PC-3 (cell line): ENCODE results near the gene CFAP57. TPM values are rescaled to one million over a fixed set of nuclear protein-coding genes. Genes with fewer than 3 reads are reported as not detected.

ENCODE experiments used
- ATAC-seq: fragments of 200-7000 bp; cut with Tn5 transposase; 2 replicates; pipeline ENCODE4 v1.9.1; 2020; ENCODE audit warnings: mild to moderate bottlenecking, moderate library complexity
- BruUV-seq: library from RNA; stranded (reverse); fragments of 400-500 nt; replicated peaks from 2 replicates; lab custom pipeline; 2021; lab: Mats Ljungman, UMichigan
- CTCF ChIA-PET: fragments of 300-600 bp; sonication (Branson Sonifier 250); formaldehyde crosslinking; loops from one replicate; lab custom pipeline; 2022; ENCODE audit warnings: antibody characterized with exemption; lab: Charles Lee
- POLR2A ChIA-PET: fragments of 300-600 bp; sonication (Branson Sonifier 250); formaldehyde crosslinking; loops from one replicate; lab custom pipeline; 2022; ENCODE audit warnings: antibody characterized with exemption; ENCODE audit not compliant: unreplicated experiment; lab: Charles Lee
- DNase-seq: peaks from one replicate; pipeline ENCODE4 v3.0.0-alpha.2; 2015
- H2AFZ ChIP-seq: fragments of 300-600 bp; sonication (generic); 2 replicates; pipeline ENCODE4 v1.6.0; 2016; ENCODE audit warnings: antibody characterized with exemption, low read length
- H3F3A ChIP-seq: fragments of 300-600 bp; sonication (generic); one replicate; pipeline ENCODE4 v1.6.0; 2017; ENCODE audit warnings: antibody characterized with exemption, low read length, control low read depth, mild to moderate bottlenecking; ENCODE audit not compliant: unreplicated experiment
- H3K27ac ChIP-seq: fragments of 300-600 bp; sonication (generic); 2 replicates; pipeline ENCODE4 v1.5.1; 2016; ENCODE audit warnings: mild to moderate bottlenecking, low read length
- H3K27me3 ChIP-seq: fragments of 300-600 bp; sonication (generic); 2 replicates; pipeline ENCODE4 v1.6.1; 2016; ENCODE audit warnings: low read length, mixed read lengths
- H3K36me3 ChIP-seq: fragments of 300-600 bp; sonication (generic); 2 replicates; pipeline ENCODE4 v1.6.1; 2016; ENCODE audit warnings: low read depth, mixed run types, low read length, mixed read lengths
- H3K4me1 ChIP-seq: fragments of 300-600 bp; sonication (generic); 2 replicates; pipeline ENCODE4 v1.5.1; 2016; ENCODE audit warnings: low read length; ENCODE audit not compliant: insufficient read depth
- H3K4me2 ChIP-seq: fragments of 300-600 bp; sonication (generic); 2 replicates; pipeline ENCODE4 v1.6.0; 2016; ENCODE audit warnings: low read length
- H3K4me3 ChIP-seq: fragments of 300-600 bp; sonication (generic); 2 replicates; pipeline ENCODE4 v1.5.1; 2016; ENCODE audit warnings: mild to moderate bottlenecking, low read length, mixed read lengths
- H3K79me2 ChIP-seq: fragments of 300-600 bp; sonication (generic); 2 replicates; pipeline ENCODE4 v1.6.1; 2017; ENCODE audit warnings: low read length, mixed read lengths
- H3K9ac ChIP-seq: fragments of 300-600 bp; sonication (generic); 2 replicates; pipeline ENCODE4 v1.6.0; 2016; ENCODE audit warnings: mild to moderate bottlenecking, low read length
- H3K9me2 ChIP-seq: fragments of 300-600 bp; sonication (generic); replicated peaks from 2 replicates; pipeline ENCODE4 v1.6.1; 2016; ENCODE audit warnings: mixed run types, low read length, mixed read lengths
- H3K9me3 ChIP-seq: fragments of 300-600 bp; sonication (generic); 2 replicates; pipeline ENCODE4 v1.6.1; 2016; ENCODE audit warnings: low read length, mixed read lengths
- H4K20me1 ChIP-seq: fragments of 300-600 bp; sonication (generic); 2 replicates; pipeline ENCODE4 v1.6.1; 2016; ENCODE audit warnings: low read length, mixed read lengths
- EZH2 ChIP-seq: fragments of 300-600 bp; sonication (generic); IDR thresholded peaks from one replicate; pipeline ENCODE4 v1.6.1; 2017; ENCODE audit warnings: antibody characterized with exemption, mild to moderate bottlenecking, low read length; ENCODE audit not compliant: unreplicated experiment
- EZH2phosphoT487 ChIP-seq: fragments of 300-600 bp; sonication (generic); IDR thresholded peaks from 2 replicates; pipeline ENCODE4 v1.6.1; 2018; ENCODE audit warnings: mild to moderate bottlenecking, antibody characterized with exemption, low read length, borderline replicate concordance
- intact Hi-C: fragments of 100-400 bp; cut with micrococcal nuclease; formaldehyde crosslinking; loops from 2 replicates; pipeline ENCODE4 v1.9.0; 2023
- total RNA-seq: library from RNA; depleted of rRNA; stranded (reverse); fragments of >200 nt; gene quantifications from 2 replicates; pipeline ENCODE4 v1.2.3, GENCODE V29; 2014
- TF ChIP-seq, protein P1 (sequence below): fragments of 300-600 bp; sonication (generic); conservative IDR thresholded peaks from 2 replicates; pipeline ENCODE4 v1.5.1; 2017; ENCODE audit warnings: antibody characterized with exemption, low read depth, mild to moderate bottlenecking, low read length

CFAP57 gene
- total RNA-seq, 1 experiment from 2014 or later, result 1.2 TPM

DNA sequence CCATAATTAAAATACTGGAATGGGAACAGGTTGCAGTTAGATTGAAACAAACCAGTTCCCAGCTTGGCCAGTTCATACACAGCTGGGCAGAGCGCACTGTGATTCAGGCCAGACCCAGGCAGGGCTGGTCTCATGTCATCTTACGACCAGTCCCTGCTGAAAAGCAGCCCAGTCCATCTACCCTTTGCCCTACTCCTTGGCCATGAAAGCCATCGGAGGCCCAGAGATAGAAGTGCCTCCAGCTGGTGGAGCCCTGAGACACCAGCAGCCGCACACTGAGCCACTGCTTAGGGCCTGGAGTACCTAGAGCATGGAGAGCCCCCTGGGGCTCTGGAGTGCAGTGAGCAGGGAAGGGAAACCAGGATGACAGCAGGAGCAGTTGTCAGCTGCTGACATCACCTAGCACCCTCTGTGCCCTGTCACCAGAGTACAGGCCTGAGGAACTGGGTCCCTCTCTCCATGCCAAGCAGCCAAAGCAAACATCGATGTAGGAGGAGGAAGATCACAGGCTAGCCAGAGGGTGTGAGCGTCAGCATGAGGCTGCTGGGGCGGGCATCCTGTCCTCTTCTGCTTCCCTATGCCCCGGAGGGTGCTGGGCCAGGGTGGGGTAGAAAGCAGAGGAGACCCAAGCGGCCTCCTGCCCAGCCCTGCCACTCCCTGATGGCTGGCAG lies 63.5 kb downstream of the CFAP57 start:
- intact Hi-C loops, result no loop called here
- H3K27me3 ChIP-seq, result no peaks in the 10 kb centered on the region
- H3K36me3 ChIP-seq, result no peaks in the 10 kb centered on the region
- peak overlapping the region; percentile 5; the same call in 1 of the 2 replicates for H2AFZ ChIP-seq
- no TSS peak for BruUV-seq
- H3K4me1 ChIP-seq, result peaks cover 24% of the 10 kb centered on the region
- H3K4me3 ChIP-seq, result no peak overlapping the region
- no peaks in the 10 kb centered on the region for H3F3A ChIP-seq
- no peaks in the 10 kb centered on the region for H3K79me2 ChIP-seq
- H4K20me1 ChIP-seq, result no peaks in the 10 kb centered on the region
- CTCF ChIA-PET, result no interaction called here
- H3K9ac ChIP-seq, result no peak overlapping the region
- H3K9me3 ChIP-seq, result no peaks in the 10 kb centered on the region
- no peak overlapping the region for H3K4me2 ChIP-seq
- TF ChIP-seq EZH2 (no peak), EZH2phosphoT487 (no peak)
- TF ChIP-seq, protein P1, sequence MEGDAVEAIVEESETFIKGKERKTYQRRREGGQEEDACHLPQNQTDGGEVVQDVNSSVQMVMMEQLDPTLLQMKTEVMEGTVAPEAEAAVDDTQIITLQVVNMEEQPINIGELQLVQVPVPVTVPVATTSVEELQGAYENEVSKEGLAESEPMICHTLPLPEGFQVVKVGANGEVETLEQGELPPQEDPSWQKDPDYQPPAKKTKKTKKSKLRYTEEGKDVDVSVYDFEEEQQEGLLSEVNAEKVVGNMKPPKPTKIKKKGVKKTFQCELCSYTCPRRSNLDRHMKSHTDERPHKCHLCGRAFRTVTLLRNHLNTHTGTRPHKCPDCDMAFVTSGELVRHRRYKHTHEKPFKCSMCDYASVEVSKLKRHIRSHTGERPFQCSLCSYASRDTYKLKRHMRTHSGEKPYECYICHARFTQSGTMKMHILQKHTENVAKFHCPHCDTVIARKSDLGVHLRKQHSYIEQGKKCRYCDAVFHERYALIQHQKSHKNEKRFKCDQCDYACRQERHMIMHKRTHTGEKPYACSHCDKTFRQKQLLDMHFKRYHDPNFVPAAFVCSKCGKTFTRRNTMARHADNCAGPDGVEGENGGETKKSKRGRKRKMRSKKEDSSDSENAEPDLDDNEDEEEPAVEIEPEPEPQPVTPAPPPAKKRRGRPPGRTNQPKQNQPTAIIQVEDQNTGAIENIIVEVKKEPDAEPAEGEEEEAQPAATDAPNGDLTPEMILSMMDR, result no peak
- peak; percentile 73 for ATAC-seq
- no peak overlapping the region for H3K27ac ChIP-seq
- DNase-seq, result peak; percentile 21
- no peaks in the 10 kb centered on the region for H3K9me2 ChIP-seq
- POLR2A ChIA-PET, result interaction anchor here (0.5 kb wide), 1 partner anchor 146 kb away, joined by 12 read pairs; no protein-coding TSS in a partner anchor

DNA sequence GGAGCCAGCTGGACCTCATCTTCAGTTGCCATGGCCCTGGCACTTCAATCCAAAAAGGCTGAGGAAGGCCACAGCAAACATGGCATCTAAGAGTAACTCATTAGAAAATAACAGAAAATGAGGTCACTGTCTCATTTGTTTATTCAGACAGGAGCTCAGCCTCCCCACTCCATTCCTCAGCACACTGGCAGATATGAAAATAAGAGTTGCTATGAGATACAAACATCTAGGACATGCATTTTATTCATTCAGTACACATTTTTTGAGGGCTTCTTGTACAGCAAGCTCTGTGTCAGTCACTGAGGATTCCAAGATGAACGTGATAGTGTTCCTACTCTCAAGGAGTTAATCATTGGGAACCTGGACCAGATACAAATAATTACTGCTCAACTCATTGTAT lies 65.0 kb downstream of the CFAP57 start:
- intact Hi-C loops, result no loop called here
- no peak for ATAC-seq
- Histone ChIP-seq H3K9me3 (no peaks in the 10 kb centered on the region), H3K36me3 (no peaks in the 10 kb centered on the region), H3K4me2 (no peak overlapping the region), H3K9me2 (no peaks in the 10 kb centered on the region), H3K4me3 (no peak overlapping the region), H3K9ac (no peak overlapping the region), H3K27me3 (no peaks in the 10 kb centered on the region), H4K20me1 (no peaks in the 10 kb centered on the region), H3K27ac (no peak overlapping the region), H3F3A (no peaks in the 10 kb centered on the region), H3K79me2 (no peaks in the 10 kb centered on the region), H3K4me1 (peaks cover 28% of the 10 kb centered on the region), H2AFZ (no peak overlapping the region)
- CTCF ChIA-PET, result no interaction called here
- no peak for DNase-seq
- POLR2A ChIA-PET, result no interaction called here
- TF ChIP-seq EZH2phosphoT487, result no peak
- TF ChIP-seq, protein P1, result no peak
- no peak for TF ChIP-seq EZH2
- no TSS peak for BruUV-seq

DNA sequence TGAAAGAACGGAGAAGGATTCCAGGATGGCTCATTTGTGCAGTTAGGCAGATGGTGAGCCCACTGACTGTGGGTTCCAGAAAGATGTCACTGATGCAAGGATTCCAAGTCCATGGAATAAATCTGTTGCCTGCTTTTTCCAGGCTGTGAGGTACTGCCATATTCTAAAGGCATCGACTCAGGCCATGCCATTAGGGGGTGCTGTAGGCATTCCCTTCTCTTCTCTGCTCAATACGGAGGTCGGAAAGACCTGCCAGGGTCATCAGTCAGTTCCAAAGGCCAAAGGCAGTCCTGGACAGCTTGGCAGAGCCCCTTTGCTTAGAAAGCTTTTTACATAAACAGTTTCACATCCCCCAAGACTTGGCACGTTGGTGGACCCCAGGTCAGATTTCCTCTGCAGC lies 66.0 kb downstream of the CFAP57 start:
- Histone ChIP-seq H3F3A (no peaks in the 10 kb centered on the region), H3K27ac (no peak overlapping the region), H3K4me1 (peaks cover 23% of the 10 kb centered on the region), H3K9me3 (no peaks in the 10 kb centered on the region), H3K9ac (no peak overlapping the region), H3K27me3 (no peaks in the 10 kb centered on the region), H2AFZ (no peak overlapping the region), H3K79me2 (no peaks in the 10 kb centered on the region), H4K20me1 (no peaks in the 10 kb centered on the region), H3K36me3 (no peaks in the 10 kb centered on the region), H3K9me2 (no peaks in the 10 kb centered on the region), H3K4me2 (no peak overlapping the region), H3K4me3 (no peak overlapping the region)
- ChIA-PET POLR2A (no interaction called here), CTCF (no interaction called here)
- intact Hi-C loops, result loop anchor here (1.0 kb wide), 1 partner anchor 120 kb away; the partner anchor contains the start of gene CDC20
- no TSS peak for BruUV-seq
- ATAC-seq (peak; percentile 53), DNase-seq (peak; percentile 74)
- TF ChIP-seq, protein P1, result peak; percentile 82
- TF ChIP-seq EZH2phosphoT487, result no peak
